Measurements from ENCODE around the gene KMT2A. TPM values are rescaled to one million over a fixed set of nuclear protein-coding genes. Genes with fewer than 3 reads are reported as not detected.

The KMT2A gene
- total RNA-seq, 4 donors from 2014 or later, result 74.5 to 175 (median 90.8) TPM

GRCh38 chr11:118537409-118537980 lies 101.2 kb downstream of the KMT2A start:
- DNase-seq, result no peak
- H3K27me3 ChIP-seq, result no peaks in the 10 kb centered on the region
- WGBS, 2 donors, result 92 to 94% methylated on average over 6 of the region's 6 CpGs
- intact Hi-C loops (cut with DNase I), result no loop called here
- H3K36me3 ChIP-seq, result no peaks in the 10 kb centered on the region
- H3K9me3 ChIP-seq, result no peaks in the 10 kb centered on the region
- TF ChIP-seq POLR2A (IDR thresholded peaks at IDR 0.05) (no peak), CTCF (IDR thresholded peaks at IDR 0.05) (no peak)
- H3K4me3 ChIP-seq (replicated peaks in 1 of 3), result no peak overlapping the region
- H3K4me1 ChIP-seq, result no peaks in the 10 kb centered on the region
- H3K27ac ChIP-seq, result no peak overlapping the region

- Histone ChIP-seq H3K27ac (no peak overlapping the region), H3K36me3 (peaks cover 7 to 8% of the 10 kb centered on the region in 2 donors), H3K9me3 (no peaks in the 10 kb centered on the region), H3K27me3 (no peaks in the 10 kb centered on the region), H3K4me1 (no peaks in the 10 kb centered on the region), H3K4me3 (replicated peaks in 1 of 3) (no peak overlapping the region)
- no peak for DNase-seq
- TF ChIP-seq POLR2A (IDR thresholded peaks at IDR 0.05), result no peak
- no peak for TF ChIP-seq CTCF (IDR thresholded peaks at IDR 0.05)
- intact Hi-C loops (cut with DNase I), result no loop called here
- WGBS, 2 donors, result 95 to 97% methylated on average over 8 of the region's 8 CpGs
Observed at GRCh38 chr11:118544010-118544646, 107.8 kb downstream of the KMT2A start.

- Histone ChIP-seq H3K27ac (no peak overlapping the region), H3K4me3 (replicated peaks in 1 of 3) (no peak overlapping the region), H3K4me1 (no peaks in the 10 kb centered on the region), H3K9me3 (no peaks in the 10 kb centered on the region), H3K36me3 (peaks cover 7 to 8% of the 10 kb centered on the region in 2 donors), H3K27me3 (no peaks in the 10 kb centered on the region)
- no peak for DNase-seq
- WGBS, 2 donors, result 87 to 89% methylated on average over 3 of the region's 3 CpGs
- TF ChIP-seq POLR2A (IDR thresholded peaks at IDR 0.05) (no peak), CTCF (IDR thresholded peaks at IDR 0.05) (no peak)
- intact Hi-C loops (cut with DNase I), result no loop called here
Observed at GRCh38 chr11:118544647-118545010, 108.3 kb downstream of the KMT2A start.

GRCh38 chr11:118545533-118545932 lies 109.2 kb downstream of the KMT2A start:
- H3K27ac ChIP-seq, result no peak overlapping the region
- no peak overlapping the region for H3K4me3 ChIP-seq (replicated peaks in 1 of 3)
- WGBS, 2 donors, result 78% methylated on average over 5 of the region's 5 CpGs
- no peak for TF ChIP-seq CTCF (IDR thresholded peaks at IDR 0.05)
- TF ChIP-seq POLR2A (IDR thresholded peaks at IDR 0.05), result no peak
- no peaks in the 10 kb centered on the region for H3K27me3 ChIP-seq
- no peaks in the 10 kb centered on the region for H3K9me3 ChIP-seq
- H3K36me3 ChIP-seq, result peaks cover 7 to 8% of the 10 kb centered on the region in 2 donors
- DNase-seq, result no peak
- H3K4me1 ChIP-seq, result no peaks in the 10 kb centered on the region
- intact Hi-C loops (cut with DNase I), result no loop called here

- 94 to 95% methylated on average over 2 of the region's 2 CpGs for WGBS, 2 donors
- DNase-seq, result no peak
- Histone ChIP-seq H3K4me1 (no peaks in the 10 kb centered on the region), H3K27me3 (no peaks in the 10 kb centered on the region), H3K27ac (no peak overlapping the region), H3K4me3 (replicated peaks in 1 of 3) (no peak overlapping the region), H3K9me3 (no peaks in the 10 kb centered on the region), H3K36me3 (peaks cover 18 to 20% of the 10 kb centered on the region in 2 donors)
- intact Hi-C loops (cut with DNase I), result no loop called here
- TF ChIP-seq POLR2A (IDR thresholded peaks at IDR 0.05) (no peak), CTCF (IDR thresholded peaks at IDR 0.05) (no peak)
Observed at GRCh38 chr11:118547132-118547531, 110.8 kb downstream of the KMT2A start.

Measured in thyroid gland (tissue), 4 donors.